Stimulated activated CD4-positive, alpha-beta T cell treated with anti-CD3 and anti-CD28 coated beads, TNF-alpha, amount 100 ng/mL, for 24 hours (primary cell): ENCODE measurements around the gene ATL1.
A peak's percentile ranks its signal among the peaks of the same experiment; 100 is the strongest.
"Not testable (repeated sequence)": the region's sequence is repeated elsewhere in the genome, so short reads cannot be mapped to it uniquely, and the experiment has no call there.

ENCODE experiments used
- DNase-seq, 3 experiments: peaks; one replicate each; pipeline ENCODE4 v3.0.0-alpha.2; 2020; ENCODE audit warnings: low read depth in 3 of 3

ATL1 gene

GRCh38 chr14:50656776-50657175 is 96.8 kb downstream of the ATL1 start:
- no peak for DNase-seq

GRCh38 chr14:50657753-50658152 is 97.8 kb downstream of the ATL1 start:
- DNase-seq = no peak

GRCh38 chr14:50658203-50658602 is 98.3 kb downstream of the ATL1 start:
- DNase-seq = no peak

- DNase-seq = no peak
These were observed 99.5 kb downstream of the ATL1 start for GRCh38 chr14:50659327-50659974.

GRCh38 chr14:50664579-50664978 is 104.6 kb downstream of the ATL1 start:
- not testable (repeated sequence) for DNase-seq

GRCh38 chr14:50665300-50665699 is 105.4 kb downstream of the ATL1 start:
- not testable (repeated sequence) for DNase-seq

- DNase-seq = peak in 1 of 3 experiments; percentile 11
These were observed 107.1 kb downstream of the ATL1 start for GRCh38 chr14:50666772-50667683.

- DNase-seq = peak in 1 of 3 experiments; percentile 21
These were observed 107.7 kb downstream of the ATL1 start for GRCh38 chr14:50667684-50667995.

- DNase-seq = peak; percentile 22 to 53 (median 31)
These were observed 108.3 kb downstream of the ATL1 start, which contains the start of gene SAV1 for GRCh38 chr14:50667996-50668825. Gene SAV1 (minus strand): TSS chr14:50668306. CDS start chr14:50667967, 339 bp downstream.

GRCh38 chr14:50668826-50669143 is 108.8 kb downstream of the ATL1 start:
- DNase-seq = no peak

GRCh38 chr14:50669441-50669986 is 109.6 kb downstream of the ATL1 start:
- DNase-seq = no peak

GRCh38 chr14:50670196-50670865 is 110.4 kb downstream of the ATL1 start:
- DNase-seq = no peak

GRCh38 chr14:50670866-50671256 is 110.9 kb downstream of the ATL1 start:
- no peak for DNase-seq

- no peak for DNase-seq
These were observed 115.7 kb downstream of the ATL1 start for GRCh38 chr14:50675597-50675996.

GRCh38 chr14:50676814-50677516 is 117.0 kb downstream of the ATL1 start:
- no peak for DNase-seq

GRCh38 chr14:50677527-50678063 is 117.7 kb downstream of the ATL1 start:
- no peak for DNase-seq

- DNase-seq = no peak
These were observed 118.2 kb downstream of the ATL1 start for GRCh38 chr14:50678163-50678562.

- no peak for DNase-seq
These were observed 119.7 kb downstream of the ATL1 start for GRCh38 chr14:50679674-50680073.
